ENCODE measurements around the gene C16orf74. TPM values are rescaled to one million over a fixed set of nuclear protein-coding genes. Genes with fewer than 3 reads are reported as not detected.

The C16orf74 gene
- total and polyA plus RNA-seq, 2 of the 13 experiments (the other 11 are each of a cell fraction or from before 2014, with no cell fraction given) = 0.13 to 0.29 TPM

DNA sequence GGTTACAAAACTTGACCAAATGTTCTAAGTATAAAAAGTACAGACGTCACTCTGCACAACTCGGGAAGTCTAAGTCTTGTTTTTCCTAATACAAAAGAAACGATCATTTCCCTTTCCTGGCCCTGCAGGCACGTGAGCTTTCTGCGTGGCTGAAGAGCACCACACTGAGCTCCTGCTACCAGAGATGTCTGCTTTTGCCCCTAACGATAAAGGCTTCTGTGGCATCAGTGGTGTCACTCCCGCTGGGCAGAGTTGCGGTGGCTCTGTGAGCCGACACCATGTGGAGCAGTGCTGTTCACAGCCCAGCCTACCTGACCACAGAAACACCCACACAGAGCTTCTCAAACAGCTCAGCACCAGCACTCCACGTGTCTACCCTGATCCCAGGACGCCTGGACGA is 28.0 kb upstream of the C16orf74 start:
- peaks cover 13% of the 10 kb centered on the region; the same call in 1 of the 2 replicates for H4K20me1 ChIP-seq (ENCODE audit: insufficient read depth, low read length)
- H3K27me3 ChIP-seq (ENCODE audit: control insufficient read depth in 1 of 2, insufficient read depth in 2 of 2, low read length in 2 of 2) = no peaks in the 10 kb centered on the region
- whole genome bisulfite sequencing (ENCODE audit: low lambda C conversion rate) = over 99% methylated on average over 12 of the region's 12 CpGs
- no peak overlapping the region for H3K4me2 ChIP-seq (ENCODE audit: low read depth, low read length)
- ChIA-PET CTCF (ENCODE audit: low intra/inter-chr PET ratio, low total read pairs) (no interaction called here), POLR2A (no interaction called here)
- intact Hi-C loops (cut with micrococcal nuclease; ENCODE audit: unreplicated experiment) (no loop called here), in situ Hi-C loops (cut with HindIII; ENCODE audit: extremely low pct_ligation_motif_present, low pct_unique_long_range_greater_than_20kb) (no loop called here)
- H3K9me3 ChIP-seq (ENCODE audit: low read length) = no peaks in the 10 kb centered on the region
- no peak overlapping the region for H3K9ac ChIP-seq (ENCODE audit: insufficient read depth, low read depth, low read length)
- peaks cover 22 to 61% of the 10 kb centered on the region in 2 experiments for H3K36me3 ChIP-seq (replicated peaks in 1 of 2; ENCODE audit: control insufficient read depth in 1 of 2, insufficient read depth in 2 of 2, low read length in 2 of 2)
- DNase-seq (ENCODE audit: low spot score) (no peak), FAIRE-seq (no peak), ATAC-seq (no peak)
- no peak for TF ChIP-seq FOSL2 (CRISPR knock-in tag; IDR thresholded peaks at IDR 0.05)
- peak; percentile 46 for TF ChIP-seq AGO2 (optimal IDR thresholded peaks at IDR 0.05; ENCODE audit: low read depth, low read length)
- no TSS peak for BruUV-seq (replicated peaks)
- H3K4me1 ChIP-seq (ENCODE audit: insufficient read depth, low read length) = peaks cover 25% of the 10 kb centered on the region
- H3K79me2 ChIP-seq (ENCODE audit: insufficient read depth, low read length) = no peaks in the 10 kb centered on the region
- H2AFZ ChIP-seq (ENCODE audit: low read length) = no peak overlapping the region
- no peak overlapping the region for H3K4me3 ChIP-seq (replicated peaks in 1 of 3; ENCODE audit: insufficient read depth in 1 of 3, low read depth in 2 of 3, low read length in 3 of 3)
- no peak overlapping the region for H3K27ac ChIP-seq (ENCODE audit: extremely low read length, insufficient read depth, low read length)

DNA sequence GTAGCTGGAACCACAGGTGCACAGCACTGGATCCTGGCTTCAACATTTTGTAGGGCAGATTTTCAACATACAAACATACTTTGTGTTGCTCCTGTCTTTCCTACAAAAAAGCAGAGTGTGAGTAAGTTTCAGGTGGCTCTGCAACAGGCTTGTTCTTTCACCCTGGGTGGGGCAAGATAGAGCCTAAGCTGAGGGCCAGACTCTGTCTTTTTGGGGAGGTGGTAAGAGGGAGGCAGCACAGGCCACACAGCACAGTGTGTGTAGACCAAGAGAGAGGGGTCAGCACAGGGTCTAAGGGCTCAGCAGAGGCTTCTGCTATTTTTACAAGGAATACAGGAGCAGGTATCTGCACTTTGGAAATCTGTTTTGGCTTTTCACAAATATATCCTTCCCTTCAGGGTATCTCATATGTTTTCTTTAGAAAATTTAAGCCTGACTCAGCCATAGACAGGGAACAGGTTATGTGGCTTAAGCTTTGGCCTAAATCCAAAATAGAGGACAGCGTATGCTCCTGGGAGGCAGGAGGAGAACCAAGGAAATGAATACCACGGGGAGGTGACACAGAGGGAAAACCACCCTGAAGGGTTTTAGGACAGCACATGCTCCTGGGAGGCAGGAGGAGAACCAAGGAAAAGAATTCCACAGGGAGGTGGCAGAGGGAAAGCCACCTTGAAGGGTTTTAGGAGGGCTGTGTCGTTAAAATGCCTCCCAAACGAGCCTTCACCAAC is 26.9 kb upstream of the C16orf74 start:
- Histone ChIP-seq H3K27ac (ENCODE audit: extremely low read length, insufficient read depth, low read length) (no peak overlapping the region), H3K4me1 (ENCODE audit: insufficient read depth, low read length) (peaks cover 17% of the 10 kb centered on the region), H3K9ac (ENCODE audit: insufficient read depth, low read depth, low read length) (no peak overlapping the region), H3K4me3 (replicated peaks in 1 of 3; ENCODE audit: insufficient read depth in 1 of 3, low read depth in 2 of 3, low read length in 3 of 3) (no peak overlapping the region), H3K9me3 (ENCODE audit: low read length) (no peaks in the 10 kb centered on the region), H3K79me2 (ENCODE audit: insufficient read depth, low read length) (no peaks in the 10 kb centered on the region), H4K20me1 (ENCODE audit: insufficient read depth, low read length) (peaks cover 9% of the 10 kb centered on the region; the same call in 1 of the 2 replicates), H3K4me2 (ENCODE audit: low read depth, low read length) (no peak overlapping the region), H3K27me3 (ENCODE audit: control insufficient read depth in 1 of 2, insufficient read depth in 2 of 2, low read length in 2 of 2) (no peaks in the 10 kb centered on the region), H2AFZ (ENCODE audit: low read length) (no peak overlapping the region), H3K36me3 (replicated peaks in 1 of 2; ENCODE audit: control insufficient read depth in 1 of 2, insufficient read depth in 2 of 2, low read length in 2 of 2) (peaks cover 20 to 54% of the 10 kb centered on the region in 2 experiments)
- DNase-seq (ENCODE audit: low spot score) (no peak), ATAC-seq (no peak), FAIRE-seq (no peak)
- CTCF ChIA-PET (ENCODE audit: low intra/inter-chr PET ratio, low total read pairs) = no interaction called here
- intact Hi-C loops (cut with micrococcal nuclease; ENCODE audit: unreplicated experiment) = no loop called here
- TSS peak; percentile 27 for BruUV-seq (replicated peaks)
- TF ChIP-seq RORA (CRISPR knock-in tag; IDR thresholded peaks at IDR 0.05) (no peak), ZSCAN9 (CRISPR knock-in tag; IDR thresholded peaks at IDR 0.05; ENCODE audit: borderline replicate concordance) (no peak), RBM22 (optimal IDR thresholded peaks at IDR 0.05; ENCODE audit: low read length) (peak; percentile 68), POLR2A (IDR thresholded peaks at IDR 0.05; ENCODE audit: insufficient read depth in 1 of 2, low read depth in 2 of 2, low read length in 2 of 2) (0 out of 4 replicates have a peak, but pooled peaks of 1 of the 2 experiments have one; percentile 38)
- in situ Hi-C loops (cut with HindIII; ENCODE audit: extremely low pct_ligation_motif_present, low pct_unique_long_range_greater_than_20kb) = no loop called here
- POLR2A ChIA-PET = no interaction called here
- 96% methylated on average over 4 of the region's 4 CpGs for WGBS (ENCODE audit: low lambda C conversion rate)
